DND-41 (cell line): ENCODE results near the gene RNF213.

Experiments used
- ATAC-seq: fragments of 200-7000 bp; cut with Tn5 transposase; 3 replicates; pipeline ENCODE4 v1.9.1; 2021; ENCODE audit warnings: low read depth; ENCODE audit not compliant: insufficient read depth
- DNase-seq: peaks from one replicate; pipeline ENCODE4 v3.0.0-alpha.2; 2020
- H2AFZ ChIP-seq: 2 replicates; pipeline ENCODE4 v1.6.0; 2012; ENCODE audit warnings: low read depth, low read length
- H3K27ac ChIP-seq: 2 replicates; pipeline ENCODE4 v1.5.1; 2012; ENCODE audit warnings: low read length, inconsistent platforms
- H3K27me3 ChIP-seq: fragments of 200-600 bp; sonication (generic); 2 replicates; pipeline ENCODE4 v1.6.0; 2012; ENCODE audit warnings: low read length, mild to moderate bottlenecking, inconsistent platforms; ENCODE audit not compliant: insufficient read depth, poor library complexity
- H3K36me3 ChIP-seq: 2 replicates; pipeline ENCODE4 v1.5.1; 2012; ENCODE audit warnings: low read length, inconsistent platforms; ENCODE audit not compliant: insufficient read depth
- H3K4me1 ChIP-seq: 2 replicates; pipeline ENCODE4 v1.5.1; 2012; ENCODE audit warnings: mild to moderate bottlenecking, low read length; ENCODE audit not compliant: insufficient read depth
- H3K4me2 ChIP-seq: 2 replicates; pipeline ENCODE4 v1.6.0; 2012; ENCODE audit warnings: mild to moderate bottlenecking, moderate library complexity, low read length, inconsistent platforms; ENCODE audit not compliant: insufficient read depth
- H3K4me3 ChIP-seq, 2 experiments: fragments of 200-600 bp in 1 of 2; shearing (Covaris generic) in 1 of 2; 2 replicates each; pipeline ENCODE4 v1.5.1; 2012 to 2016; ENCODE audit warnings: inconsistent platforms in 2 of 2, low read length in 2 of 2, mild to moderate bottlenecking in 2 of 2, low read depth in 1 of 2, moderate library complexity in 1 of 2
- H3K79me2 ChIP-seq: 2 replicates; pipeline ENCODE4 v1.6.0; 2012; ENCODE audit warnings: low read length, inconsistent platforms; ENCODE audit not compliant: insufficient read depth
- H3K9ac ChIP-seq: 2 replicates; pipeline ENCODE4 v1.6.0; 2012; ENCODE audit warnings: low read depth, mild to moderate bottlenecking, inconsistent platforms, low read length, moderate library complexity
- H3K9me3 ChIP-seq: 2 replicates; pipeline ENCODE4 v1.5.1; 2012; ENCODE audit warnings: low read length, moderate library complexity, mild to moderate bottlenecking, inconsistent platforms; ENCODE audit not compliant: insufficient read depth, severe bottlenecking
- H4K20me1 ChIP-seq: 2 replicates; pipeline ENCODE4 v1.6.0; 2012; ENCODE audit warnings: low read length; ENCODE audit not compliant: insufficient read depth
- EZH2 ChIP-seq: IDR thresholded peaks from 3 replicates; pipeline ENCODE4 v1.6.1; 2012; ENCODE audit warnings: borderline replicate concordance, low read depth, mild to moderate bottlenecking, moderate library complexity, low read length, inconsistent platforms; ENCODE audit not compliant: severe bottlenecking
- TF ChIP-seq, protein P1 (sequence below): IDR thresholded peaks from 2 replicates; pipeline ENCODE4 v1.5.1; 2012; ENCODE audit warnings: borderline replicate concordance, low read length, moderate library complexity, mild to moderate bottlenecking; ENCODE audit not compliant: poor library complexity, severe bottlenecking; ENCODE audit errors: extremely low read depth

RNF213 gene

DNA sequence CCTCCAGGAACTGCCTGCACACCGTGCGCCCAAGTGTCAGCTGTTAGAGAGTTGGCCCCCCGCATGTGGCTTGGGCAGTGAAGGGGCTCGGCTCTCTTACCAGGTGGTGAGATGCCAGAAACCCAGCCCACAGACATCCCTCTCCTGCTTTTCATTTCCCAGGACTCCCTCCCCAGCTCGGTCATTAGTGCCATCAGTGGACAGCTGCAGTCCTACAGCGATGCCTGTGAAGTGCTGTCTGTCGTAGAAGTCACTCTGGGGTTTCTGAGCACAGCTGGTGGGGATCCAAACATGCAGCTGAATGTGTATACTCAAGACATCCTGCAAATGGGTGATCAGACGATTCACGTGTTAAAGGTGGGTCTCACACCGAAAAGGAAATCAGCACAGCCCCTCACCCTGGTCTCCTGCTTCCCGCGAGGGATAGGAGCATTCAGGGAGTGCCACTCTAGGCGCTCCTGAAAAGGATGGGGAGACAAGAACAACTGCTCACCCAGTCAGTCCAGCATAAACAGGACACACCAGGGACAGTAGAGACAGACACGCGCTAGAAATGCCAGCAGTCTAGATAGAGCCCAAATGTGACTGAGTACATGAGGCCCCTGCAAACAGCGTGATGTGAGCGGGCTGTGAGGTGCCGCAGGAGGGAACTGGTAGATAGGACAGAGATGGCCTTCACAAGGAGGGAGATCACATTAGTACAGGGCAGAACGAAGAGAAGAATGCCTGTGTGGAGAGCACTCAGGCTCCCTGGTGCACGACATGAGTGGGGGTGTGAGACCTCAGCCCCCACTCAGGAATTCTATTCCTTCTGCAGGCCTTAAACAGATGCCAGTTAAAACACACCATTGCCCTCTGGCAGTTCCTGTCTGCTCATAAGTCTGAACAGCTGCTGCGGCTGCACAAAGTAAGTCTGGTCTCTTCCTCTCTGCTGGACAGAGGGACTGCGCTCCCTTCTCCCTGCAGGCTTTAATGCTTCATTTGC lies 128.7 kb downstream of the RNF213 start:
- Histone ChIP-seq H4K20me1 (no peaks in the 10 kb centered on the region; the same call in 1 of the 2 replicates), H3K27ac (no peak overlapping the region), H2AFZ (no peak overlapping the region), H3K79me2 (no peaks in the 10 kb centered on the region), H3K9me3 (no peaks in the 10 kb centered on the region), H3K27me3 (no peaks in the 10 kb centered on the region), H3K9ac (no peak overlapping the region), H3K4me1 (no peaks in the 10 kb centered on the region), H3K4me3 (no peak overlapping the region), H3K4me2 (no peak overlapping the region), H3K36me3 (peaks cover 96% of the 10 kb centered on the region)
- TF ChIP-seq EZH2 = no peak
- TF ChIP-seq, protein P1, sequence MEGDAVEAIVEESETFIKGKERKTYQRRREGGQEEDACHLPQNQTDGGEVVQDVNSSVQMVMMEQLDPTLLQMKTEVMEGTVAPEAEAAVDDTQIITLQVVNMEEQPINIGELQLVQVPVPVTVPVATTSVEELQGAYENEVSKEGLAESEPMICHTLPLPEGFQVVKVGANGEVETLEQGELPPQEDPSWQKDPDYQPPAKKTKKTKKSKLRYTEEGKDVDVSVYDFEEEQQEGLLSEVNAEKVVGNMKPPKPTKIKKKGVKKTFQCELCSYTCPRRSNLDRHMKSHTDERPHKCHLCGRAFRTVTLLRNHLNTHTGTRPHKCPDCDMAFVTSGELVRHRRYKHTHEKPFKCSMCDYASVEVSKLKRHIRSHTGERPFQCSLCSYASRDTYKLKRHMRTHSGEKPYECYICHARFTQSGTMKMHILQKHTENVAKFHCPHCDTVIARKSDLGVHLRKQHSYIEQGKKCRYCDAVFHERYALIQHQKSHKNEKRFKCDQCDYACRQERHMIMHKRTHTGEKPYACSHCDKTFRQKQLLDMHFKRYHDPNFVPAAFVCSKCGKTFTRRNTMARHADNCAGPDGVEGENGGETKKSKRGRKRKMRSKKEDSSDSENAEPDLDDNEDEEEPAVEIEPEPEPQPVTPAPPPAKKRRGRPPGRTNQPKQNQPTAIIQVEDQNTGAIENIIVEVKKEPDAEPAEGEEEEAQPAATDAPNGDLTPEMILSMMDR = no peak
- no peak for DNase-seq
- ATAC-seq = peak; percentile 23; the same call in 1 of the 3 replicates

DNA sequence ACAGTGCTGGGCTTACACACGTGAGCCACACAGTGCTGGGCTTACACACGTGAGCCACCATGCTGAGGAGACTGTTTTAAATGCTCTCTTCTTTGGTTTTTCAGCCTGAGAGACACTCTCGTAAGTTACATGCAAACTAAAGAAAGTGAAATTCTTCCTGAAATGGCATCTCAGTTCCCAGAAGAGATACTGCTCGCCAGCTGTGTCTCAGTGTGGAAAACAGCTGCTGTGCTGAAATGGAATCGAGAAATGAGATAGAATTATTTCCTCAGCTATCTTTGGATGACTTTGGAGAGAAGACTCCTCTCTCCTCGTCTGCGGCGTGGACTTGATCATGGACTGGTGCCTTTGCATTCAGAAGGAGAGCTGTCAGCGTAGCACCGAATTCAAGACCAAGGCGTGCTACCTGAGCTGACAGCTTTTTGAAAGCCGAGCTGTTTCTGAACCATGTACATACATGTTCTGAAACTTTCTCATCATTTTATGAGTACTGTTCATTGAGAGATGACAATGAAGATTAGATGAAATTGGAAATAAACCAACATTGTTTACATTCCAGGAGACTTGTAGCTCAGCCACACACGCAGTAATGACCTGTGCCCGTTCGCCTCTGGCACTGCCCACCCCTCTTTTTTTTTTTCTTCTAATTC lies 132.7 kb downstream of the RNF213 start:
- DNase-seq (no peak), ATAC-seq (no peak)
- no peaks in the 10 kb centered on the region; the same call in 1 of the 2 replicates for H4K20me1 ChIP-seq
- H3K9me3 ChIP-seq = no peaks in the 10 kb centered on the region
- H3K4me2 ChIP-seq = no peak overlapping the region
- H3K27ac ChIP-seq = no peak overlapping the region
- no peak for TF ChIP-seq EZH2
- TF ChIP-seq, protein P1 = no peak
- H3K79me2 ChIP-seq = no peaks in the 10 kb centered on the region
- no peak overlapping the region for H2AFZ ChIP-seq
- H3K4me3 ChIP-seq = no peak overlapping the region
- no peak overlapping the region for H3K9ac ChIP-seq
- peaks cover 67% of the 10 kb centered on the region for H3K36me3 ChIP-seq
- no peaks in the 10 kb centered on the region for H3K4me1 ChIP-seq
- H3K27me3 ChIP-seq = no peaks in the 10 kb centered on the region

DNA sequence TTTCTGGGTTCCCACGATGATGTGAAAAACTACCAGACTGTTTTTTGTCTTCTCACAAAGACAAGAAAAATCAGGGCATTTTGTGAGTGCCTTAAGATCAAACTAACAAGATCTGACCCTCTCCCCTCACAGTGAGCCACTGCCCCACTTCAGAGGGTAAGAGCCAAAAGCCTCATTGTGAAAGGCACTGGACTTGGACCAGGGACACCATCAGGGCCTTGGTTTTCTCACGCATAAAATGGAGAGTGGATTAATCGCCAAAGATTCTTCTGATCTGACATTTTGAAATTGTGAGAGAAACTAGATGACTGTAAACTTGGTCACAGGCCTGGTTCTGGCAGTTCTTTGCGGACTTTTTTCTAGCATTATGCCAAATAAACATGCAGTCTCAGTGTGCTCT lies 133.3 kb downstream of the RNF213 start:
- no peaks in the 10 kb centered on the region for H3K9me3 ChIP-seq
- H3K4me1 ChIP-seq = no peaks in the 10 kb centered on the region
- no peaks in the 10 kb centered on the region for H3K27me3 ChIP-seq
- H3K27ac ChIP-seq = no peak overlapping the region
- peaks cover 61% of the 10 kb centered on the region for H3K36me3 ChIP-seq
- TF ChIP-seq, protein P1 = no peak
- no peak for ATAC-seq
- no peak overlapping the region for H3K4me3 ChIP-seq
- H3K9ac ChIP-seq = no peak overlapping the region
- no peak overlapping the region for H3K4me2 ChIP-seq
- no peaks in the 10 kb centered on the region for H4K20me1 ChIP-seq
- H2AFZ ChIP-seq = no peak overlapping the region
- no peak for DNase-seq
- no peaks in the 10 kb centered on the region for H3K79me2 ChIP-seq
